Uterus (tissue), 4 donors: ENCODE measurements around the gene UBC. TPM values are rescaled to one million over a fixed set of nuclear protein-coding genes. Genes with fewer than 3 reads are reported as not detected.
A peak's percentile ranks its signal among the peaks of the same experiment; 100 is the strongest.
"Not testable (repeated sequence)": the region's sequence is repeated elsewhere in the genome, so short reads cannot be mapped to it uniquely, and the experiment has no call there.

Experiments used
- DNase-seq, 2 donors: peaks; one replicate each; pipeline ENCODE4 v3.0.0-alpha.2; 2019 to 2020
- H3K27ac ChIP-seq, 2 donors: fragments of 200-600 bp; sonication (generic); 1 replicate in 1 of 2; 2 replicates in 1 of 2; pipeline ENCODE4 v1.5.1; 2016 to 2018
- H3K27me3 ChIP-seq, 2 donors: fragments of 200-600 bp; sonication (generic); one replicate each; pipeline ENCODE4 v1.5.1; 2018 to 2019; ENCODE audit warnings: control low read depth in 1 of 2
- H3K36me3 ChIP-seq, 2 donors: fragments of 200-600 bp; sonication (generic); one replicate each; pipeline ENCODE4 v1.5.1; 2019; ENCODE audit warnings: control low read depth in 1 of 2
- H3K4me1 ChIP-seq, 2 donors: fragments of 200-600 bp; sonication (generic); one replicate each; pipeline ENCODE4 v1.5.1; 2018 to 2019; ENCODE audit warnings: control low read depth in 1 of 2
- H3K4me3 ChIP-seq, 2 donors: fragments of 200-600 bp; sonication (generic); 1 replicate in 1 of 2; 2 replicates in 1 of 2; pipeline ENCODE4 v1.5.1; 2018 to 2019; ENCODE audit warnings: mild to moderate bottlenecking in 1 of 2
- H3K9me3 ChIP-seq, 2 donors: fragments of 200-600 bp; sonication (generic); one replicate each; pipeline ENCODE4 v1.5.1; 2019; ENCODE audit warnings: control low read depth in 1 of 2
- CTCF ChIP-seq, 4 experiments: fragments of 200-600 bp in 2 of 4; fragments of 450-650 bp in 2 of 4; sonication (generic) in 2 of 4; IDR thresholded peaks; one replicate each; pipeline ENCODE4 v1.5.1; 2016 to 2019; ENCODE audit warnings: antibody characterized with exemption in 4 of 4, mild to moderate bottlenecking in 2 of 4, moderate library complexity in 1 of 4
- POLR2A ChIP-seq, 2 donors: fragments of 450-650 bp; IDR thresholded peaks; one replicate each; pipeline ENCODE4 v1.6.1; 2016; ENCODE audit warnings: antibody characterized with exemption in 2 of 2, mild to moderate bottlenecking in 1 of 2, moderate library complexity in 1 of 2
- intact Hi-C: fragments of 100-400 bp; cut with DNase I; formaldehyde crosslinking; loops from one replicate; pipeline ENCODE4 v1.15.1; 2023; ENCODE audit warnings: low total_unique reads
- total RNA-seq, 4 donors: library from RNA; depleted of rRNA in 3 of 4; stranded (reverse); fragments of >200 nt in 3 of 4; gene quantifications; one replicate each; pipeline versions ENCODE4 v1.1.0 to v1.2.4, GENCODE V29; 2014 to 2023
- donor health status: DM: yes; HTN: yes; CAD: no.

Gene UBC
- total RNA-seq, 4 donors from 2014 or later: 821 to 1,719 (median 1,034) TPM

- Histone ChIP-seq H3K36me3 (no peaks in the 10 kb centered on the region), H3K27ac (peak overlapping the region; percentile 99 to 100), H3K4me3 (peak overlapping the region; percentile 7 to 12), H3K4me1 (peaks cover 6 to 15% of the 10 kb centered on the region in 2 donors), H3K9me3 (no peaks in the 10 kb centered on the region), H3K27me3 (peaks cover 0 to 4% of the 10 kb centered on the region in 2 donors)
- intact Hi-C loops: no loop called here
- TF ChIP-seq CTCF (IDR thresholded peaks at IDR 0.05) (no peak), POLR2A (IDR thresholded peaks at IDR 0.05) (peak; percentile 57 to 92)
- DNase-seq: peak; percentile 78 to 88
Observed at GRCh38 chr12:124916374-124917134, 2.1 kb upstream of the UBC start.

GRCh38 chr12:124915239-124916236 lies 1.1 kb upstream of the UBC start:
- peak overlapping the region; percentile 67 to 91 for H3K4me3 ChIP-seq
- intact Hi-C loops: no loop called here
- DNase-seq: no peak

GRCh38 chr12:124913474-124914391 lies 717 bp downstream of the UBC start:
- Histone ChIP-seq H3K4me1 (peaks cover 14% of the 10 kb centered on the region in 2 donors), H3K4me3 (peak overlapping the region; percentile 67 to 91), H3K36me3 (no peaks in the 10 kb centered on the region), H3K27me3 (peaks cover 0 to 4% of the 10 kb centered on the region in 2 donors), H3K27ac (peak overlapping the region; percentile 99 to 100), H3K9me3 (no peaks in the 10 kb centered on the region)
- peak; percentile 25 to 70 (median 53) for TF ChIP-seq CTCF (IDR thresholded peaks at IDR 0.05)
- TF ChIP-seq POLR2A (IDR thresholded peaks at IDR 0.05): no peak
- intact Hi-C loops: no loop called here
- DNase-seq: peak; percentile 80 to 88

More at GRCh38 chr12:124915239-124916236, 1.1 kb upstream of the UBC start:
- H3K27me3 ChIP-seq: peaks cover 0 to 4% of the 10 kb centered on the region in 2 donors
- H3K4me1 ChIP-seq: peaks cover 13 to 15% of the 10 kb centered on the region in 2 donors
- no peaks in the 10 kb centered on the region for H3K9me3 ChIP-seq
- H3K27ac ChIP-seq: peak overlapping the region; percentile 99 to 100
- H3K36me3 ChIP-seq: no peaks in the 10 kb centered on the region
- TF ChIP-seq CTCF (IDR thresholded peaks at IDR 0.05) (no peak), POLR2A (IDR thresholded peaks at IDR 0.05) (no peak)

GRCh38 chr12:124912529-124913287 lies 1.7 kb downstream of the UBC start:
- H3K4me1 ChIP-seq, DNase-seq, H3K9me3 ChIP-seq, intact Hi-C loops, H3K36me3 ChIP-seq, H3K27me3 ChIP-seq: not testable (repeated sequence)
- peak overlapping the region; percentile 67 to 91 for H3K4me3 ChIP-seq
- peak overlapping the region; percentile 99 to 100 for H3K27ac ChIP-seq

GRCh38 chr12:124911521-124911920 lies 2.9 kb downstream of the UBC start:
- H3K4me3 ChIP-seq, H3K9me3 ChIP-seq, H3K4me1 ChIP-seq, intact Hi-C loops, H3K27me3 ChIP-seq, H3K36me3 ChIP-seq, DNase-seq: not testable (repeated sequence)
- peak overlapping the region in 1 of 2 donors; percentile 53 for H3K27ac ChIP-seq
